Thymus (tissue), 11 donors: Measurements from ENCODE around the gene METTL6. TPM values are rescaled to one million over a fixed set of nuclear protein-coding genes. Genes with fewer than 3 reads are reported as not detected.
A peak's percentile ranks its signal among the peaks of the same experiment; 100 is the strongest.
"Not testable (repeated sequence)": the region's sequence is repeated elsewhere in the genome, so short reads cannot be mapped to it uniquely, and the experiment has no call there.

Experiments
- DNase-seq, 9 donors: peaks; one replicate each; pipeline ENCODE4 v3.0.0-alpha.2; 2013; ENCODE audit warnings: low spot score in 9 of 9, low read depth in 6 of 9, missing footprints in 1 of 9
- H3K27ac ChIP-seq, 2 donors: one replicate each; pipeline ENCODE4 v1.5.1; 2013; ENCODE audit warnings: control low read depth in 1 of 2, low read depth in 1 of 2, low read length in 1 of 2, mild to moderate bottlenecking in 1 of 2, moderate library complexity in 1 of 2
- H3K27me3 ChIP-seq, 2 donors: one replicate each; pipeline ENCODE4 v1.5.1; 2013; ENCODE audit warnings: low read length in 1 of 2; ENCODE audit not compliant: control insufficient read depth in 2 of 2, insufficient read depth in 1 of 2
- H3K36me3 ChIP-seq, 2 donors: one replicate each; pipeline ENCODE4 v1.5.1; 2013; ENCODE audit warnings: low read length in 1 of 2, mild to moderate bottlenecking in 1 of 2, moderate library complexity in 1 of 2; ENCODE audit not compliant: control insufficient read depth in 2 of 2, insufficient read depth in 2 of 2
- H3K4me1 ChIP-seq, 2 donors: one replicate each; pipeline ENCODE4 v1.5.1; 2013; ENCODE audit warnings: low read length in 2 of 2; ENCODE audit not compliant: control insufficient read depth in 2 of 2, insufficient read depth in 2 of 2
- H3K4me3 ChIP-seq, 2 donors: one replicate each; pipeline ENCODE4 v1.5.1; 2013; ENCODE audit warnings: low read length in 2 of 2, control low read depth in 1 of 2, mild to moderate bottlenecking in 1 of 2
- H3K9me3 ChIP-seq, 2 donors: one replicate each; pipeline ENCODE4 v1.5.1; 2013; ENCODE audit warnings: low read length in 1 of 2, mild to moderate bottlenecking in 1 of 2; ENCODE audit not compliant: control insufficient read depth in 2 of 2, insufficient read depth in 1 of 2
- WGBS: extraction: QIAGEN DNeasy Blood & Tissue Kit; methylation state at CpG from one replicate; pipeline ENCODE4 v1.1.7; 2013; 5-methylcytosine and 5-hydroxymethylcytosine counted together
- polyA plus RNA-seq: library from polyadenylated mRNA; stranded (reverse); fragments of 200-250 nt; gene quantifications from one replicate; pipeline ENCODE4 v1.2.3, GENCODE V29; 2013
- total RNA-seq: library from RNA; stranded (reverse); fragments of 120-200 nt; gene quantifications from one replicate; pipeline ENCODE4 v1.2.4, GENCODE V29; 2013
- donor health status: healthy.

The METTL6 gene
- total and polyA plus RNA-seq, 2 donors, result 16.7 to 27.0 TPM

- Histone ChIP-seq H3K9me3 (no peaks in the 10 kb centered on the region), H3K36me3 (peaks cover 0 to 3% of the 10 kb centered on the region in 2 donors), H3K4me1 (peaks cover 6 to 17% of the 10 kb centered on the region in 2 donors), H3K27ac (no peak overlapping the region), H3K27me3 (no peaks in the 10 kb centered on the region), H3K4me3 (no peak overlapping the region)
- no peak for DNase-seq
- over 99% methylated on average over 6 of the region's 6 CpGs for WGBS
These were observed 38.7 kb upstream of the METTL6 start for GRCh38 chr3:15465876-15466585.

- no peak for DNase-seq
- WGBS, result 43% methylated on average over 5 of the region's 5 CpGs
These were observed 35.1 kb upstream of the METTL6 start for GRCh38 chr3:15462451-15462850.

GRCh38 chr3:15460891-15461531, 33.7 kb upstream of the METTL6 start:
- H3K4me3 ChIP-seq, result no peak overlapping the region
- peak in 5 of 9 donors; percentile 3 to 47 (median 13) for DNase-seq
- peaks cover 9 to 21% of the 10 kb centered on the region in 2 donors for H3K4me1 ChIP-seq
- WGBS, result 6% methylated on average over 4 of the region's 4 CpGs
- no peaks in the 10 kb centered on the region for H3K36me3 ChIP-seq
- no peak overlapping the region for H3K27ac ChIP-seq
- H3K9me3 ChIP-seq, result no peaks in the 10 kb centered on the region
- H3K27me3 ChIP-seq, result no peaks in the 10 kb centered on the region

More at GRCh38 chr3:15462451-15462850, 35.1 kb upstream of the METTL6 start:
- H3K27ac ChIP-seq, result no peak overlapping the region
- H3K36me3 ChIP-seq, result peaks cover 0 to 3% of the 10 kb centered on the region in 2 donors
- no peaks in the 10 kb centered on the region for H3K9me3 ChIP-seq
- H3K27me3 ChIP-seq, result no peaks in the 10 kb centered on the region
- H3K4me3 ChIP-seq, result no peak overlapping the region
- peaks cover 9 to 21% of the 10 kb centered on the region in 2 donors for H3K4me1 ChIP-seq

DNA sequence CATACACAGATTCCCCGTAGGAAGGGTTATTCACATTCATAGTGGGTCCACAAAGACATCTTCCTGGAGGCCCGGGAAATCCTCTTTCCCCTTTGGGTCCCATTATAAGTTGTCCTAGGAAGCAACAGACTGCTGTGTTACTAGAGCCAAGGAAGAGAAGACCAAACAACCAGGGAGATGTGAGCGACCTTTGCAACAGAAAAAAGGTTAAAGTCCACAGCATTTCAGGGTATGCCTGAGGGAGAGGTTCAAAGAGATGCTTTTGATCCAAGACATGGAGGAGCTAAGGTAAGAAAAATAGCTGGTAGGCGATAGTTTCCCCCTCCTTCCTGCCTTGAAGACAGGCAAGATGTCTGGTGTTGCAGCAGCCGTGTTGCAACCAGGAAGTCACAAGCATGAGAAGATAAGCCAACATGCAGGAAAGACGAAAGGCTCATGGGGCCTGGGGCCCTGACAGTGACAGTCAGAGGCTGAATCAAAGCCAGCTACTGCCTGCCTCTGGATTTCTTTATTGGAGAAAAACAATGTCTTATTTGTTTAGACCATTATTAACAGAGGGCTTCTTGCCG, 31.0 kb upstream of the METTL6 start:
- H3K4me3 ChIP-seq, result no peak overlapping the region
- H3K27ac ChIP-seq, result no peak overlapping the region
- H3K4me1 ChIP-seq, result peaks cover 9 to 21% of the 10 kb centered on the region in 2 donors
- WGBS, result 94% methylated on average over 7 of the region's 7 CpGs
- DNase-seq, result no peak
- H3K27me3 ChIP-seq, result no peaks in the 10 kb centered on the region
- H3K9me3 ChIP-seq, result no peaks in the 10 kb centered on the region
- no peaks in the 10 kb centered on the region for H3K36me3 ChIP-seq

DNA sequence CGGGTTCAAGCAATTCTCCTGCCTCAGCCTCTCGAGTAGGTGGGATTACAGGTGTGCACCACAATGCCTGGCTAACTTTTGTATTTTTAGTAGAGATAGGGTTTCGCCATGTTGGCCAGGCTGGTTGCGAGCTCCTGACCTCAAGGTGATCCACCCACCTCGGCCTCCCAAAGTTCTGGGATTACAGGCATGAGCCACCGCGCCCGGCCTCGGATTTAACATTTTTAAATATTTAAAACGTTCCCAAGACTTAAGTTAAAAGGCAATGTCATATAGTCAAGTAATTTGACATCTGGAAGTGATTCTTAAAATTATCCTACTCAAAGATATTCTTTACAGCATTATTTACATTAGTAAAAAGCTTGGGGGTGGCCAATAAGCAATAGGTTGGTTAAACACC, 29.6 kb upstream of the METTL6 start:
- DNase-seq, H3K36me3 ChIP-seq, H3K27me3 ChIP-seq, H3K27ac ChIP-seq, H3K4me3 ChIP-seq, H3K9me3 ChIP-seq: not testable (repeated sequence)
- 97% methylated on average over 10 of the region's 10 CpGs for WGBS
- peaks cover 9 to 11% of the 10 kb centered on the region in 2 donors for H3K4me1 ChIP-seq

DNA sequence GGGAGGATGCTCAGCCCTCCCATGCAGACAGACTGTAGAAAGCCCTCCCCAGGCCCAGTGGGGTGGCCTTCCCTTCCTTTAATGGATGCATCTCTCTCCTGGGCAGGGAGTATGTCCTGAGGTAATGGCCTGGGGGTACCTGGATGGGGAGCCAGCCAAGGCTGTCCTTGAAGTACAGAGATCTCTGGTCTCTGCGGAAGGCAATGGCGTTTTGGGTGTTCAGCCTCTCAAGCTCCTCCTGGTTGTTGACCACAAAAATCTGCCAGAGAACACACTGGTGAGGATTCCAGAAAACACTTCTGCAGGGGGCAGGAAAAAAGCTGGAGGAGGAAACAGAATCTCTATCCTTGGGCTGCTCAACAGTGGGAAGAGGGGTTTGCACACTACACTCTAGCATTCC, 29.0 kb upstream of the METTL6 start:
- no peak for DNase-seq
- Histone ChIP-seq H3K27me3 (no peaks in the 10 kb centered on the region), H3K4me3 (no peak overlapping the region), H3K9me3 (no peaks in the 10 kb centered on the region), H3K27ac (no peak overlapping the region), H3K4me1 (peaks cover 6 to 7% of the 10 kb centered on the region in 2 donors), H3K36me3 (no peaks in the 10 kb centered on the region)
- 97% methylated on average over 2 of the region's 2 CpGs for WGBS

DNA sequence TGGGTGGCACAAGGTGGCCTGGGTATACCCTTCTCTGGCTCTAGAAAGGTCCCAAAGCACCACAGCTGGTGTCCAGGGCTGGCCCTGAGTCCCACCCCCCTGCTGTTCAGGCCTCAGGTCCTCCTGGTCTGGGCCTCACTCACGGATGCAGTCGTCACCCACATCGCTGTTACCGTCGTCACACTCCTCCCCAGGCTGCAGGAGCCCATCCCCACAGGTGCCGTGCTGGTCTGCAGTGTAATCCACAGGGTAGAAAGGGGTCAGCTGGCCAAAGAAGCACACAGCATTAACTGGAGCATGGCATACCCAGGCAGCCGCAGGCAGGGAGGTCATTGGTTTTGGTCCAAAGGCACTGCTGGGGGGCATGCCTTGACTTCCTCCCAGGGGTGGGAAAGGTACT, 28.4 kb upstream of the METTL6 start:
- H3K27ac ChIP-seq, result no peak overlapping the region
- no peaks in the 10 kb centered on the region for H3K9me3 ChIP-seq
- H3K27me3 ChIP-seq, result no peaks in the 10 kb centered on the region
- peaks cover under 1 to 1% of the 10 kb centered on the region in 2 donors for H3K4me1 ChIP-seq
- no peaks in the 10 kb centered on the region for H3K36me3 ChIP-seq
- H3K4me3 ChIP-seq, result no peak overlapping the region
- DNase-seq, result no peak
- 97% methylated on average over 7 of the region's 7 CpGs for WGBS

DNA sequence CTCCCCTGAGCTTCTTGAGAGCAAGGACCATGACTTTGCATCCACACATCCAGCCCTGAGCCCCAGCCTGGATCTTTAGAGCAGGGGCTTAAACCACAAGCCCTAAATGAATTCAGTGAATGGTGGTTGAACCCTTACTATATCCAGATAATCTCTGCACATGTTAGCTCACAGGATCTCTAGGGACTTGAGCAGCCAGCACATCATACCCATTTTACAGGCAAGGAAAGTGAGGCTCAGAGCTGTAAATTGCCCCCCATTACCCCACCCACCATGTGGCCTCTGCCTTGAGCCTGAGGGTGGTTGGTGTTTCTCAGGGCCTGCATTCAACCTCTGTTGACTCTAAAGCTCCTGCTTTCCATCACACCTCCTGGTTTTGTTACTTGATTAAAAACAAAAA, 27.6 kb upstream of the METTL6 start:
- H3K4me1 ChIP-seq, result no peaks in the 10 kb centered on the region
- DNase-seq, result no peak
- H3K36me3 ChIP-seq, result no peaks in the 10 kb centered on the region
- H3K4me3 ChIP-seq, result no peak overlapping the region
- H3K9me3 ChIP-seq, result no peaks in the 10 kb centered on the region
- no peaks in the 10 kb centered on the region for H3K27me3 ChIP-seq
- H3K27ac ChIP-seq, result no peak overlapping the region

GRCh38 chr3:15453991-15454625, 26.8 kb upstream of the METTL6 start:
- H3K27ac ChIP-seq, result no peak overlapping the region
- H3K4me1 ChIP-seq, result no peaks in the 10 kb centered on the region
- H3K36me3 ChIP-seq, result no peaks in the 10 kb centered on the region
- H3K27me3 ChIP-seq, result no peaks in the 10 kb centered on the region
- DNase-seq, result no peak
- WGBS, result 90% methylated on average over 9 of the region's 9 CpGs
- H3K9me3 ChIP-seq, result no peaks in the 10 kb centered on the region
- no peak overlapping the region for H3K4me3 ChIP-seq
